Choroid plexus epithelial cell (primary cell): ENCODE results near the gene PDAP1.

Source experiments
- DNase-seq: peaks from one replicate; pipeline ENCODE4 v3.0.0-alpha.2; 2010; ENCODE audit warnings: low read depth
- H3K4me3 ChIP-seq: 2 replicates; pipeline ENCODE4 v1.5.1; 2011; ENCODE audit warnings: low read depth, mild to moderate bottlenecking, control low read depth, low read length, moderate library complexity
- TF ChIP-seq, protein P1 (sequence below): conservative IDR thresholded peaks from 2 replicates; pipeline ENCODE4 v1.5.1; 2011; ENCODE audit warnings: low read depth, mild to moderate bottlenecking, control low read depth, inconsistent platforms, low read length, moderate library complexity

Gene PDAP1

GRCh38 chr7:99404977-99405320, 3.4 kb downstream of the PDAP1 start:
- TF ChIP-seq, protein P1, sequence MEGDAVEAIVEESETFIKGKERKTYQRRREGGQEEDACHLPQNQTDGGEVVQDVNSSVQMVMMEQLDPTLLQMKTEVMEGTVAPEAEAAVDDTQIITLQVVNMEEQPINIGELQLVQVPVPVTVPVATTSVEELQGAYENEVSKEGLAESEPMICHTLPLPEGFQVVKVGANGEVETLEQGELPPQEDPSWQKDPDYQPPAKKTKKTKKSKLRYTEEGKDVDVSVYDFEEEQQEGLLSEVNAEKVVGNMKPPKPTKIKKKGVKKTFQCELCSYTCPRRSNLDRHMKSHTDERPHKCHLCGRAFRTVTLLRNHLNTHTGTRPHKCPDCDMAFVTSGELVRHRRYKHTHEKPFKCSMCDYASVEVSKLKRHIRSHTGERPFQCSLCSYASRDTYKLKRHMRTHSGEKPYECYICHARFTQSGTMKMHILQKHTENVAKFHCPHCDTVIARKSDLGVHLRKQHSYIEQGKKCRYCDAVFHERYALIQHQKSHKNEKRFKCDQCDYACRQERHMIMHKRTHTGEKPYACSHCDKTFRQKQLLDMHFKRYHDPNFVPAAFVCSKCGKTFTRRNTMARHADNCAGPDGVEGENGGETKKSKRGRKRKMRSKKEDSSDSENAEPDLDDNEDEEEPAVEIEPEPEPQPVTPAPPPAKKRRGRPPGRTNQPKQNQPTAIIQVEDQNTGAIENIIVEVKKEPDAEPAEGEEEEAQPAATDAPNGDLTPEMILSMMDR: no peak
- no peak overlapping the region for H3K4me3 ChIP-seq
- DNase-seq: no peak

DNA sequence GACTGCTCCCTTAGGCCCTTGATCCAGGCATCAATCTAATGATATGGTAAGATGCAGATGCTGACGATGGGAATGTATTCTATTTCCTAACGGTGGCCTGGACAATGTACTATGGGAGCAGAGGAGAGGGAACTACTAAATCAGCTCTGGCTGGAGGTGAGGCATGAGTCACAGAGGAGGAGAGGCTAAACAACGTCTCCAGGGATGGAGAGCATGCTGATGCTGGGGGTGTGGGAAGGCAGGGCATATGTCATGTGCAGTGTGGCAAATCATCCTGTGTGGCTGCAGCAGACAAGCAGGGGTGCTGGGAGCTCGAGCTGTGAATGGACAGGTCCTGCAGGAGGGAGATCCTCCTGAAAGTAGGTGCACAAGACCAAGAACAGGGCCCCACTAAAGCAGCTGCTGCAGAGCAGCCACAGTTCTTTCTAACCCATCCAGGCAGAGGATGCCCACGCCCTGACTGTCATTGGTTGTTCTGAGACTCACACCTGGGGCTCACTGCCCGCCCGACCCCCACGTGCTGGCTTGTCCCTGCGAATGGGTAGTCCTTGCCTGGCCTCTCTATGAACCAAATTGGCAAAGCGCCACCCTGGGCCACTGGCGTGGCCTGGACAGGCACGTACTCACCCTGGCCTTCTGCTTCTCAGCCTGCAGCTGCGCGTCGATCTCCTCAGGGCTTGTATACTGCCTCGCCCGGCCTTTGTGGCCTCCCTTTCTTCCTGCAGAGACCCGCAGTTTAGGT, 4.0 kb downstream of the PDAP1 start:
- peak; percentile 42 for DNase-seq

DNA sequence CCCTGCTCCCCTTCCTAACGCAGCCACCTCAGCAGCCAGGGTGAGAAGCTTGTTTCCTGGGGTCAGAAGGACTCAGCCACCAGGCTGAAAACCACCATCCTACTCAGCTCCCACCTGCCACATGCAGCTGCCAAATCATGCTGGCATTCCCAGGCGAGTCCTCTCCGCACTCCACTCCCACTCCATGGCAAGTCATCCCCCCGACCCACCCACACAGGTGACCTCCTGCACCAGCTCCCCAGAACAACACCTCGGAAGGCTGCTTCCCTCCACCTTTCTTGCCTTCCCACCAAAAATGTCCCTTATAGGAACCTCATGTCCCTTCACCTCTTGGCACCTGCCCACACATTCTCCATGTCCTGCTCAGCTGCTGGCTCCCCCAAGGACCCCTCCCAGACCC, 4.6 kb downstream of the PDAP1 start:
- no peak overlapping the region for H3K4me3 ChIP-seq
- TF ChIP-seq, protein P1: no peak
- DNase-seq: no peak

More for the DNA sequence above, 4.0 kb downstream of the PDAP1 start:
- no peak overlapping the region for H3K4me3 ChIP-seq
- TF ChIP-seq, protein P1: no peak

- no peak for DNase-seq
- TF ChIP-seq, protein P1: no peak
These were observed 5.5 kb downstream of the PDAP1 start for GRCh38 chr7:99402854-99403253.

GRCh38 chr7:99399597-99399996, 8.8 kb downstream of the PDAP1 start:
- TF ChIP-seq, protein P1: no peak

More at GRCh38 chr7:99402854-99403253, 5.5 kb downstream of the PDAP1 start:
- no peak overlapping the region for H3K4me3 ChIP-seq

GRCh38 chr7:99398891-99399445, 9.4 kb downstream of the PDAP1 start:
- TF ChIP-seq, protein P1: no peak
- no peak for DNase-seq
- H3K4me3 ChIP-seq: no peak overlapping the region

More at GRCh38 chr7:99399597-99399996, 8.8 kb downstream of the PDAP1 start:
- no peak overlapping the region for H3K4me3 ChIP-seq
- no peak for DNase-seq
